Osteoblast (primary cell): Measurements from ENCODE around the gene GLRX5. TPM values are rescaled to one million over a fixed set of nuclear protein-coding genes. Genes with fewer than 3 reads are reported as not detected.

Experiments
- DNase-seq: peaks from one replicate; pipeline ENCODE4 v3.0.0; 2011; ENCODE audit warnings: low spot score, mixed read lengths; ENCODE audit not compliant: insufficient read length; ENCODE audit errors: missing footprints
- H2AFZ ChIP-seq: 2 replicates; pipeline ENCODE4 v1.6.0; 2011; ENCODE audit warnings: mild to moderate bottlenecking, low read length
- H3K27ac ChIP-seq: 2 replicates; pipeline ENCODE4 v1.5.1; 2011; ENCODE audit warnings: mild to moderate bottlenecking, low read depth, low read length, moderate library complexity
- H3K27me3 ChIP-seq: 2 replicates; pipeline ENCODE4 v1.6.0; 2012; ENCODE audit warnings: mild to moderate bottlenecking, control low read depth, inconsistent platforms, low read length, moderate library complexity; ENCODE audit not compliant: insufficient read depth
- H3K36me3 ChIP-seq: 2 replicates; pipeline ENCODE4 v1.5.1; 2011; ENCODE audit warnings: mild to moderate bottlenecking, low read length, control low read depth, moderate library complexity; ENCODE audit not compliant: insufficient read depth
- H3K4me1 ChIP-seq: 2 replicates; pipeline ENCODE4 v1.5.1; 2011; ENCODE audit warnings: mild to moderate bottlenecking, low read length, control low read depth, moderate library complexity; ENCODE audit not compliant: insufficient read depth
- H3K4me2 ChIP-seq: 2 replicates; pipeline ENCODE4 v1.6.0; 2011; ENCODE audit warnings: mild to moderate bottlenecking, low read length; ENCODE audit not compliant: insufficient read depth
- H3K4me3 ChIP-seq: fragments of 200-600 bp; sonication (generic); 3 replicates; pipeline ENCODE4 v1.5.1; 2012; ENCODE audit warnings: mild to moderate bottlenecking, low read length, inconsistent platforms; ENCODE audit not compliant: insufficient read depth
- H3K79me2 ChIP-seq: 2 replicates; pipeline ENCODE4 v1.6.0; 2012; ENCODE audit warnings: mild to moderate bottlenecking, low read length, control low read depth, inconsistent platforms; ENCODE audit not compliant: insufficient read depth
- H3K9me3 ChIP-seq: 2 replicates; pipeline ENCODE4 v1.5.1; 2011; ENCODE audit warnings: low read depth, low read length, control low read depth
- H4K20me1 ChIP-seq: 2 replicates; pipeline ENCODE4 v1.6.0; 2012; ENCODE audit warnings: mild to moderate bottlenecking, low read length, control low read depth; ENCODE audit not compliant: insufficient read depth
- CTCF ChIP-seq: IDR thresholded peaks from 2 replicates; pipeline ENCODE4 v1.5.1; 2011; ENCODE audit warnings: mild to moderate bottlenecking, low read depth, low read length, moderate library complexity; ENCODE audit errors: extremely low read depth
- total RNA-seq: library from RNA; depleted of rRNA; stranded (reverse); fragments of >200 nt; gene quantifications from 2 replicates; pipeline ENCODE4 v1.2.3, GENCODE V29; 2012

The GLRX5 gene
- total RNA-seq, 1 donor, result 19.9 TPM

GRCh38 chr14:95543021-95543420 lies 8.2 kb downstream of the GLRX5 start:
- Histone ChIP-seq H2AFZ (no peak overlapping the region), H3K27ac (no peak overlapping the region), H4K20me1 (peaks cover 20% of the 10 kb centered on the region), H3K36me3 (peaks cover 15% of the 10 kb centered on the region), H3K4me1 (peaks cover 14% of the 10 kb centered on the region), H3K27me3 (no peaks in the 10 kb centered on the region), H3K9me3 (peaks cover 3% of the 10 kb centered on the region), H3K4me3 (no peak overlapping the region), H3K4me2 (no peak overlapping the region), H3K79me2 (peaks cover 59% of the 10 kb centered on the region)
- no peak for DNase-seq
- no peak for TF ChIP-seq CTCF

DNA sequence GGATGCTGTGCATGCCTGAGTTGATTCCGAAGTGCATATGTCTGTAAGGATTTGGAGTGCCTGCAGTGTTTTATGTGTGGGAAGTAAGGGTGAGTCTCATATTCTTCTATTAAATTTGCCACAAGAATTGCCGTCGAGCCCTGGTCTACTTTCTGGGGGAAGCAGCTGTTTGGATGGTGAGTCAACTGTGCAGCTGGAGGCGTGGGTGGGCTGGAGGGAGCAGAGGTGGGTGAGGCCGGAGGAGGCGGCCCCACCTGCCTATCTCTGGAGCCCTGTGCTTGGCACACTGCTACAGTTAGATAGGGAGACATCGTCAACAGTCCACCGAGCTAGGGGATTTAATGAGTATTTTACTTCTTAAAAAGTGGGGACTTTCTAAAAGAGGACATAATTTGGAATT lies 9.7 kb downstream of the GLRX5 start:
- H3K27ac ChIP-seq, result no peak overlapping the region
- H3K36me3 ChIP-seq, result peaks cover 15% of the 10 kb centered on the region
- TF ChIP-seq CTCF, result no peak
- DNase-seq, result no peak
- H3K4me2 ChIP-seq, result no peak overlapping the region
- H3K4me1 ChIP-seq, result peaks cover 21% of the 10 kb centered on the region
- peaks cover 3% of the 10 kb centered on the region for H3K9me3 ChIP-seq
- no peaks in the 10 kb centered on the region for H3K27me3 ChIP-seq
- H2AFZ ChIP-seq, result no peak overlapping the region
- no peak overlapping the region for H3K4me3 ChIP-seq
- peaks cover 43% of the 10 kb centered on the region for H3K79me2 ChIP-seq
- H4K20me1 ChIP-seq, result peaks cover 9% of the 10 kb centered on the region

DNA sequence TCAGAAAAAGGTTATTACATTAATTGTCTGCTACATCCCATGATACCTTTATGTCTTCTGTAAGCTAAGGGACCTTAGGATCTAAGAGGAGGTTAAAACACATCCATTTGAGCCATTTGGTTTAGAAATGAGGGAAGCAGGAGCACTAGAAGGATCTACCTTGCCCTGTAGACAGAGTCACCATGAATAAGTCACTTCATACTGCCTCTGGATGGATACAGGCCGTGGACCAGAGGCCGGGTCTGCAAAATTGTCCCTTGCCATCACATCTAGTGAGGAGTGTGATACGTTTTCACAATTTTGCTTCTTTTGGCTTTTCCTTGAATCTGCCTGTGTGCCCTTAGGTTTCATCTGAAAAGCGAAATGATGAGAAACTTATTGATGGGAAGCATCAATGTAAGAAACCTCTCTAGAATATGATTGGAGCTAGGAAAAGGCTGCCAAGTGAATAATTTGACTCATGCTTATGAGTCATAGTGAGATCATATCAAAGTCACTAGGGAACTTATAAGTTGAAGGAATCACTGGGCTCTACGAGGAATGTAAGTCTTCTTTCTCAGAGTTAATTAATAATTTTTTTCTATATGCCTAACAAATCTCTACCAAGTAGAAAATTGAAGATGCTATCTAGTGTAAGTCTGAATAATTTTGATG lies 10.8 kb downstream of the GLRX5 start:
- no peak for TF ChIP-seq CTCF
- Histone ChIP-seq H3K4me2 (no peak overlapping the region), H3K4me1 (peaks cover 21% of the 10 kb centered on the region), H3K36me3 (peaks cover 15% of the 10 kb centered on the region), H3K79me2 (peaks cover 33% of the 10 kb centered on the region), H3K27me3 (no peaks in the 10 kb centered on the region), H3K27ac (peak overlapping the region; percentile 66), H3K9me3 (peaks cover 3% of the 10 kb centered on the region), H3K4me3 (peak overlapping the region; percentile 18), H2AFZ (no peak overlapping the region), H4K20me1 (peaks cover 6% of the 10 kb centered on the region)
- peak; percentile 83 for DNase-seq

GRCh38 chr14:95547272-95547625 lies 12.4 kb downstream of the GLRX5 start:
- no peak overlapping the region for H3K27ac ChIP-seq
- H3K27me3 ChIP-seq, result no peaks in the 10 kb centered on the region
- DNase-seq, result no peak
- peaks cover 17% of the 10 kb centered on the region for H3K79me2 ChIP-seq
- peaks cover 6% of the 10 kb centered on the region for H4K20me1 ChIP-seq
- no peak overlapping the region for H2AFZ ChIP-seq
- H3K4me1 ChIP-seq, result peaks cover 21% of the 10 kb centered on the region
- TF ChIP-seq CTCF, result no peak
- peaks cover 15% of the 10 kb centered on the region for H3K36me3 ChIP-seq
- H3K4me3 ChIP-seq, result no peak overlapping the region
- H3K9me3 ChIP-seq, result peaks cover 3% of the 10 kb centered on the region
- H3K4me2 ChIP-seq, result peak overlapping the region; percentile 1
